ENCODE data around the gene CDKN2C.
"Not testable (repeated sequence)": the region's sequence is repeated elsewhere in the genome, so short reads cannot be mapped to it uniquely, and the experiment has no call there.

Gene CDKN2C

DNA sequence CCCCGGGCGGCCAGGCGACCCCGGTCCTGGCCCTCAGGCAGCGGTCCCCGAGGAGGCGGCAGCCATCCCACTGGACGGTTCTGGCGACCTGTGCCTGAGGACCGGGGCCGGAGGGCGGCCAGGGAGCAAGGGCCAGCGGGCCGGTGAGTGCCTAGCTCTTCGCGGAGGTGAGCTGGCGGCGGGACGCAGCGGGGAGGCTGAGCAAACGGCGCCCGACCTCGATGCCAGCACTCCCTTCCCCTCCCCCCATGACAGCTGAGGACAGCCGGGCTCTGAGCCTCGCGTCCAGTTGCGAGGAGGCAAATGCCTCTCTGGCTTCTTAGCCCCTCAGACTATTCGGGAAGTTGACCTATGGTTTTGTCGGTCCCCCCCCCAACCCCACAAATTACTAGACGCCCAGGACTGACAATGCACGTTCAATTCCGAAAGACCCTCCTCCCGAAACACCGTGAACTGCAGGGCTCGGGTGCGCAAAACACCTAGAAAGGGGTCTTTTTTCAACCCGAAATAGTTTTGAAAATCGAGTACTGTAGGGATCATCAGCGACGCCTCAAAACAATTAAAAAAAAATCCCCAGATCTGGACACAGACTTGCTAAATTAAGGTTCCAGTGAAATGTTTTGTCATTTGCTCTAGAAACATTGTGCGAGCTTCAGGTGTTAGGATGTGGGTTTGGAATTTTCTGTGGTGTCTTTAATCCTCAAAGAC, 8.3 kb downstream of the CDKN2C start:
- in situ Hi-C loops (cut with MboI; ENCODE audit: low sequenced_read_pairs), result no loop called here

- in situ Hi-C loops (cut with MboI; ENCODE audit: low sequenced_read_pairs), result no loop called here
Observed at GRCh38 chr1:50978852-50979781, 9.1 kb downstream of the CDKN2C start.

- in situ Hi-C loops (cut with MboI; ENCODE audit: low sequenced_read_pairs), result no loop called here
Observed at GRCh38 chr1:50979937-50980336, 9.9 kb downstream of the CDKN2C start.

DNA sequence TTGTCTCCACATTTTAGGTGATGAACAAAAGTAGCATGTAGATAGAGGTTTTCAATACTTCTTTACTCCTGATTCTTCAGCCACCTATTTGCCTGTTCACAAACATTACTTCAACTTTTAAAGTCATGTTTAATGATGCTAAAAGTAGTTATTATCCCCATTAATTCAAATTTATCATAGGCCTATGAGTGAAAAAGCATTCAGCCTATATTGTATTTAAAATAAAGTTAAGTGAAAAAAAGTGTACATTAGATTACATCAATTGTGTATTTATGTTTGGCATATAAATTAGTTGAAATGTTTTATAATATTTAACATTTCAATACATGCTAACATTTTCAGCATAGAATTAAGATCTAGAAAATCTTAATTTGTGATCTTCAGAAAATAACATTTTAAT, 10.5 kb downstream of the CDKN2C start:
- in situ Hi-C loops (cut with MboI; ENCODE audit: low sequenced_read_pairs), result no loop called here

GRCh38 chr1:50981741-50982140, 11.7 kb downstream of the CDKN2C start:
- in situ Hi-C loops (cut with MboI; ENCODE audit: low sequenced_read_pairs), result no loop called here

DNA sequence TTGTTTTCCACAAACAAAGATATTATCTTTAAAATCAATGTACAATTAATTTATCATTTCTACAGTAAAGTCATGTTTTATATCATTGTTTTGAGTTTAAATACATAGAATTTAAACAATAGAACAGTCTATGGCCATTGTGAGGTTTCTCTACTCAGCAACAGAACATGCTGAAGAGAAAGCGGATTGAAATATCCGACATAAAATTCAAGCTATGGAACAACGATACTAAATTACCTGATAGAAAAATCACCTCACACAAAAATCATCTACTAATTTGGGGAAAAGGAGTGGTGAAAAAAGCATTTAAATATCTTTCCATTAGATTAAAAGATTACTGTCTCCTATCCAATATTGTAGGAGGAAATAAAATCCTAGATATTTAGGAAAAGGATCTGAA, 12.6 kb downstream of the CDKN2C start:
- in situ Hi-C loops (cut with MboI; ENCODE audit: low sequenced_read_pairs), result no loop called here

- in situ Hi-C loops (cut with MboI; ENCODE audit: low sequenced_read_pairs), result no loop called here
Observed at GRCh38 chr1:50983219-50983802, 13.3 kb downstream of the CDKN2C start.

DNA sequence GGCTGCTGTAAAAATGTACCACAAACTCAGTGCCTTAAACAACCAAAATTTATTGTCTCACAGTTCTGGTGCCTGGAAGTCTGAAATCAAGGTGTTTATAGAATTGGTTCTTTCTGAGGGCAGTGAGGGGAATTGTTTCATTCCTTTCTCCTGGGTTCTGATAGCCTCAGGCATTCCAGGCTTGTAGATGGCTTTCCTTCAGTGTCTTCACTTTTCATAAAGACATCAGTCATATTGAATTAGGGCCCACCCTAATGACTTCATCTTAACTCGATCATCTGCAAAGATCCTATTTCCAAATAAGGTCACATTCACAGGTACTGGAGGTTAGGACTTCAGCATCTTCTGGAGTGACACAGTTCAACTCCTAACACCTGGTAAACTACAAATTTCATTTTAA, 15.0 kb downstream of the CDKN2C start:
- in situ Hi-C loops (cut with MboI; ENCODE audit: low sequenced_read_pairs), result no loop called here

- in situ Hi-C loops (cut with MboI; ENCODE audit: low sequenced_read_pairs), result no loop called here
Observed at GRCh38 chr1:50986653-50987052, 16.6 kb downstream of the CDKN2C start.

DNA sequence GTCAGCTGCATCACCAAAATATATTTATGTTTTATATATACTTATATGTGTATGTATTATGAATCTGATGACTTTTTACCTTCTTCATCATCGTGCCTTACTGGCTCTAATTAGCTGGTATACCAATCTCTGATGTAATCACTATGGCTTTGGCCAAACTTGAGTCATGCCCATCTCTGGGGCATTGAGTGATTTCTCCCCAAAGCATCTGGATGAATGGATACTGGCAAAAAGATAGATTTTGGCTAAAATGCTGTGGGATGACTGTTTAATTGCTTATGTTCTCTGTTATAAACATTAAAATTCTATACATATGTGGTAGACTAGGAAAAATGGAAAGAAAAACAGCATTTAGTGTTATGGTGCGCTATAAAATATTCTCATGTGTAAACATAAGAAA, 19.6 kb downstream of the CDKN2C start:
- in situ Hi-C loops (cut with MboI; ENCODE audit: low sequenced_read_pairs), result no loop called here

DNA sequence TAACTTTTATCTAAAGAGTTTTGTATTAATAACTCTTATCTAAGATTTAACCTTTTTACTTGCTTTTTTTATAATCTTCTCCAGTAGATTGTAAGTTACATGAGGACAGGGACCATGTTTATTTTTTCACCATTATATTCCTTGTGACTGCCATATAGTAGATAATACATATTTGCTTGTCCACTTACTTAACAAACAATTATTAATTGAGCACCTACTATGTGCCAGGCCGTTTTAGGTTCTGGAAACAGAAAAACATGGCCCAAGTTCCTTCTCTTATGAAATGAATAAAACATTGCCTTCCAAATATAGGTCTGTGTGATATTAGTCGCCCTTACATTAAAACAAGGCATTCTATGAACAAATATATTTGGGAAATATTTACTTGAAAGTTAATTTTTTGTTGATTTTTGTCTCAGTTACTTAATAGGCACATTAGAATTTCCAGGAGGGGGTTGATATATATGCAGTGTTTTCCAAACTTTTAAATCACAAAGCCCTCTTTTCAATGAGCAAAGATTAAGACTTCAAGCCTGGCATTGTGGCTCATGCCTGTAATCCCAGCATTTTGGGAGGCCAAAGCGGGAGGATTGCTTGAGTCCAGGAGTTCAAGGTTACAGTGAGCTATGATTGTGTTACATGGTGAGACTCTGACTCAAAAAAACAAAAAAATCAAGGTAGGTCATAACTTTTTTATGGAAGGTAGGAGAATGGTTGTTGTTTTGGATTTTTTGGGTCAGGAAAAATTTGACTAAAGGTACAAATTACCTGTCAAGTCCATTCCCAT, 22.7 kb downstream of the CDKN2C start:
- in situ Hi-C loops (cut with MboI; ENCODE audit: low sequenced_read_pairs), result no loop called here

GRCh38 chr1:50993645-50994044, 23.6 kb downstream of the CDKN2C start:
- in situ Hi-C loops (cut with MboI; ENCODE audit: low sequenced_read_pairs), result no loop called here

GRCh38 chr1:50994997-50995396, 25.0 kb downstream of the CDKN2C start:
- in situ Hi-C loops (cut with MboI; ENCODE audit: low sequenced_read_pairs), result no loop called here

DNA sequence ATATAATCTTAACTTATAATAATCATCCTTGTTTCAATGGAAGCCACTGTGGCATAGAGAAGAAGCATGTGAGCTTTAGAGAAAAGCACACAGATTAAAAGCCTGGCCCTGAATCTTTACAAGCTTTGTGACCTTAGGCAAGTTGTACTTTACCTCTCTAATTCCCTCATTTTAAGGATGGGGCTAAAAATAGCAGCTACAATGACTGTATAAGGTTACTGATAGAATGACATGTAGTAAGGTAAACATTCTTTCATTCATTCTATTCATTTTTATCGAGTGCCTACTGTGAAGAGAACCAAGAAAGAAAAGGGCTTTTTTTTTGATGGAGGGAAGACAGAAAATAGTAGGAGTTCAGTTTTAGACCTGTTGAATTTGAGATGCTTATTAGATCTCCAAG, 25.6 kb downstream of the CDKN2C start:
- in situ Hi-C loops (cut with MboI; ENCODE audit: low sequenced_read_pairs), result no loop called here

DNA sequence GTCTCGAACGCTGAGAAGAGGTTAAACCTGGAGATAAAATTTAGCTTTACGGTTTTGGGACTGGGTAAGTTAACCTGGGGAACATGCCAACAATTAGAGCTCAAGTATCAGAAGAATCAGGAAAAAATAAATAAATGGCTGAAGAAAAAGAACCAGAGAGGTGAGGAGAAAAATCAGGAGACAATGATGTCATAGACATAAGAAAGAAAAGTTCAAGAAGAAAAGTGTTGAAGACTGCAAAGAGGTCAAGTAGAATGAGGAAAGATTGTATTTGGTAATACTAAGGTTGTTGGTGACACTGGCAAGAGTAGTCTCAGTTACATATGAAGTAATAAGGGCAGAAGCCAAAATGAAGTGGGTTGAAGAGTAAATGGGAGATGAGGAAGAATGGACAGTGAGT, 26.0 kb downstream of the CDKN2C start:
- in situ Hi-C loops (cut with MboI; ENCODE audit: low sequenced_read_pairs), result no loop called here

- in situ Hi-C loops (cut with MboI; ENCODE audit: low sequenced_read_pairs), result not testable (repeated sequence)
Observed at GRCh38 chr1:50999375-50999774, 29.3 kb downstream of the CDKN2C start.

GRCh38 chr1:51000160-51000559, 30.1 kb downstream of the CDKN2C start:
- in situ Hi-C loops (cut with MboI; ENCODE audit: low sequenced_read_pairs), result no loop called here

DNA sequence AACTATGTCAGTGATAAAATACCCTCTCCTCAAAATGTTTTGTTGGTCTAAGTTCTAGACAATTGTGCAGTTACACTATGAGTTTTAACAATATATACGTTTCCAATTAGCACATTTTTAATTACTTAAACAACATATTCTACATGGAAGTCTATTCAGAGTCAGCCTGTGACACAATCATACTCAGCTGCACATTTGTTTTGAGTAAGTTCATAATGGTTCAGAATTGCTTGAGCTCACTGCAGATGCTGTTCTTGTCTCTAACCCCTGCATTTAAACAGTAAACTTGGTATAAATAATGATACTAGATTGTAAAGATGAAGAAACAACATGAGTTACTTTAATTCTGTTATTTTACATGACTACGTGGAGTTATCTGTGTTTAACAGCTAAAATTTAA, 30.6 kb downstream of the CDKN2C start:
- in situ Hi-C loops (cut with MboI; ENCODE audit: low sequenced_read_pairs), result no loop called here

DNA sequence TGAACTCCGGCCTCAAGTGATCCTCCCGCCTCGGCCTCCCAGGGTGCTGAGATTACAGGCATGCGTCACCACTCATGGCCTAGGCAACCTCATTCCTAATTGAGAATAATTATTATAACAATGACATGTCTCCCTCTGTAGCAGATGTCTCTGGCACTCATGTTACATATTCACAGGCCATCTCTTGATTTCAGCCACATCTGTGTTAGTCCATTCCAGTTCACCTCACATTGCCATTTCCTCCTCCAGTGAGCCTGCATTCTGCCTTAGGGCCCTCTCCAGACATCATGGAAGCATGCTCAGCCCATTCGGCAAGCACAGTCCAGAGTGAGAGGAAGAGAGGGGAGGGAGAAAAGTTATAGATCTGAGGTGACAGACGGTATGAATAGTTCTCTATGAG, 32.5 kb downstream of the CDKN2C start:
- in situ Hi-C loops (cut with MboI; ENCODE audit: low sequenced_read_pairs), result no loop called here

DNA sequence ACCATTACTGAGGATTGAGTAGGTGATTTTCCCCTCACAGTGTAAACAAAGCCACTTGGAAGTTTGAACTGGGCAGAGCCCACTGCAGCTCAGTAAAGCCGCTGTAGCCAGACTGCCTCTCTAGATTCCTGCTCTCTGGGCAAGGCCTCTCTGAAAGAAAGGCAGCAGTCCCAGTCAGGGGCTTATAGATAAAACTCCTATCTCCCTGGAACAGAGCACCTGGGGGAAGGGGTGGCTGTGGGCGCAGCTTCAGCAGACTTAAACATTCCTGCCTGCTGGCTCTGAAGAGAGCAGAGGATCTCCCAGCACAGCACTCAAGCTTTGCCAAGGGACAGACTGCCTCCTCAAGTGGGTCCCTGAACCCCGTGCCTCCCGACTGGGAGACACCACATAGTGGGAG, 35.5 kb downstream of the CDKN2C start:
- in situ Hi-C loops (cut with MboI; ENCODE audit: low sequenced_read_pairs), result not testable (repeated sequence)

GRCh38 chr1:51009381-51009780, 39.3 kb downstream of the CDKN2C start:
- in situ Hi-C loops (cut with MboI; ENCODE audit: low sequenced_read_pairs), result no loop called here

Measured in hTERT RPE-1 (cell line).